WI38 (cell line): Measurements from ENCODE around the gene NOBOX.

Experiments used
- H3K4me3 ChIP-seq: 2 replicates; pipeline ENCODE4 v1.5.1; 2011; ENCODE audit warnings: low read depth, mild to moderate bottlenecking, control low read depth, low read length
- CTCF ChIP-seq: IDR thresholded peaks from 2 replicates; pipeline ENCODE4 v1.5.1; 2012; ENCODE audit warnings: low read depth, mild to moderate bottlenecking, control low read depth, low read length

NOBOX gene

DNA sequence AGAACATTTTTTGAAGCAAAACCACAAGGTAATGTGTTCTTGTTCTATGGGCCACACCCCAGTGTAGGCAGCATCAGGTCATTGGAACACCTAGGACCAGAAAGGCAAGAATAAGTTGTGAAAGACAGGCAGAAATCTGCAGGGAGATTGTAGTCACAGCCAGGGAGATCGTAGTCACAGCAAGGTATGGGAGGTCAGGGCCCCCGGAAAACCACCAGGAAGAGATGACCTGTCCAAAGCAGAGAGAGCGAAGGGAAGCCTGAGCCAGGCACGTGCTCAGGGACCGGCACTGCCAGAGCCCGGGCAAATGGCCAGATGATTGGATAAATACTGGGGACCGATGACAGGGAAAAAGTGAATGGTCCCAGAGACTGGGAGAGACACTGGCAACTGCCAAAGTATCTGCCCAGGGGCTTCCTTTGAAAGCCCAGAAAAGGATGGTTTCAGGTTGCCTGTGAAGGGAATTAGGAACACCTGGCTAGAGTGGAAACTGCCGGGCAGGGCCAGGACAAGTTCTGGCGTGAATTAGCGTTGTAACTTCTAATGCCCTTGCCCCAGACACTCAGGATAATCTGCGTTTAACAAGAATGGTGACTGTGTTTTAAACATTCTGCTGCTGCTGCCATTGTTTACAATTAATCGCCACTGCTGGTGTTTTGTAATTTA, 3.9 kb upstream of the NOBOX start:
- TF ChIP-seq CTCF, result no peak

GRCh38 chr7:144404946-144405345, 1.5 kb upstream of the NOBOX start:
- TF ChIP-seq CTCF, result no peak
- H3K4me3 ChIP-seq, result no peak overlapping the region

More for the DNA sequence above, 3.9 kb upstream of the NOBOX start:
- no peak overlapping the region for H3K4me3 ChIP-seq

DNA sequence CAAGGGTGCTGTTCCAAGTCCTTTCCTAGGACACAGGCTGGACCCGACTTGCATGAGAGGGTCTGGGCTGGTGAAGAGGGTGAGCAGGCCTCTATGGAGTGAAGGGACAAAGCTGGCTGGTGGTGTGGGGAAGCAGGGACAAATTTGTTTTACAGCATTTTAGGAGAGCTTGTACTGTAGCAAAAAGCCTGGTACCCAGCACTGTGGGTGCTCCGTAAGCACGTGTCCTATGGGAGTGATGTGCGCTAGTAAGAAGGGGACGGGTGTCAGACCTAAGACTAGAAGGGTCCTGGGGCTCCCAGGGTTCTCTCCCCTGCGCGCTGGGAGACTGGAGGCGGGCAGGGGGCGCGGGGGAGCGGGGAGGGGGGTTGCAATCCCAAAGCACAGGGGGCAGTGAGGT, 391 bp downstream of the NOBOX start:
- no peak for TF ChIP-seq CTCF

GRCh38 chr7:144401490-144401889, 2.0 kb downstream of the NOBOX start:
- no peak for TF ChIP-seq CTCF
- no peak overlapping the region for H3K4me3 ChIP-seq

More for the DNA sequence above, 391 bp downstream of the NOBOX start:
- no peak overlapping the region for H3K4me3 ChIP-seq

GRCh38 chr7:144399946-144400345, 3.5 kb downstream of the NOBOX start:
- no peak for TF ChIP-seq CTCF
- no peak overlapping the region for H3K4me3 ChIP-seq

GRCh38 chr7:144398911-144399310, 4.6 kb downstream of the NOBOX start:
- TF ChIP-seq CTCF, result no peak
- H3K4me3 ChIP-seq, result no peak overlapping the region

GRCh38 chr7:144398291-144398690, 5.2 kb downstream of the NOBOX start:
- no peak for TF ChIP-seq CTCF
- no peak overlapping the region for H3K4me3 ChIP-seq
